ENCODE results near the gene TRHDE.

DNA sequence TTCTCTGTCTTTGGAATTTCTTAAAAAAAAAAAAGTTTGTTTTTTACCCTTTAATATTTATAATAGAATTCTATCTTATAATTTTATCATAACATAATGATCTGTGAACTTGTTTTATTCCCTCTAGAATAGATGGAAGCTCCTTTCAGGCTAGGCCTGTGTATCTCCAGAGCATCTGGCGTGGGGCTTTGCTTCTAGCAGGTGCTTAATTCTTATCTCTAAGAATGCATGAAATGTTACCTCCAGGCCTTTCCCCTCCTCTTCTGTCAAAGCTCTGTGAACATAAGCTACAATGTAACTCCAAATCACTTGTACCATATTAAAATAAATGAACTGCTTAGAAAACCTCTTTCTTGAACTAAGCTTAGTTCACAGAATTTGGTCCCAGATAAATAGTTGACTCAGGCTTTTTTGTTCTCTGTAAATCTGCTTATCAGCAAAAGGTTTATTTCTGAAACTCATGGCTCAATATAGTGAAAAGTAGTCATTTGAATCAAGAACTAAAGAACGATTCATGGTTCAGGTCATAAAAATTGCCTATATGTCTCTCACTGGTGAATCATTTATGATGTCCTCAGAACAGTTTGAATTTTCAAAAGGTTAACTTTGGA is 407.1 kb downstream of the TRHDE start:
- TF ChIP-seq, protein P1, sequence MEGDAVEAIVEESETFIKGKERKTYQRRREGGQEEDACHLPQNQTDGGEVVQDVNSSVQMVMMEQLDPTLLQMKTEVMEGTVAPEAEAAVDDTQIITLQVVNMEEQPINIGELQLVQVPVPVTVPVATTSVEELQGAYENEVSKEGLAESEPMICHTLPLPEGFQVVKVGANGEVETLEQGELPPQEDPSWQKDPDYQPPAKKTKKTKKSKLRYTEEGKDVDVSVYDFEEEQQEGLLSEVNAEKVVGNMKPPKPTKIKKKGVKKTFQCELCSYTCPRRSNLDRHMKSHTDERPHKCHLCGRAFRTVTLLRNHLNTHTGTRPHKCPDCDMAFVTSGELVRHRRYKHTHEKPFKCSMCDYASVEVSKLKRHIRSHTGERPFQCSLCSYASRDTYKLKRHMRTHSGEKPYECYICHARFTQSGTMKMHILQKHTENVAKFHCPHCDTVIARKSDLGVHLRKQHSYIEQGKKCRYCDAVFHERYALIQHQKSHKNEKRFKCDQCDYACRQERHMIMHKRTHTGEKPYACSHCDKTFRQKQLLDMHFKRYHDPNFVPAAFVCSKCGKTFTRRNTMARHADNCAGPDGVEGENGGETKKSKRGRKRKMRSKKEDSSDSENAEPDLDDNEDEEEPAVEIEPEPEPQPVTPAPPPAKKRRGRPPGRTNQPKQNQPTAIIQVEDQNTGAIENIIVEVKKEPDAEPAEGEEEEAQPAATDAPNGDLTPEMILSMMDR (optimal IDR thresholded peaks at IDR 0.05 in 1 of 3, IDR thresholded peaks at IDR 0.05 in 1 of 3, conservative IDR thresholded peaks at IDR 0.05 in 1 of 3; ENCODE audit: extremely low read depth in 1 of 3, insufficient read depth in 2 of 3, low read length in 3 of 3): no peak
- no peak for TF ChIP-seq EZH2 (IDR thresholded peaks at IDR 0.05; ENCODE audit: low read length)
